Measurements from ENCODE around the gene WASHC4. TPM values are rescaled to one million over a fixed set of nuclear protein-coding genes. Genes with fewer than 3 reads are reported as not detected.
A peak's percentile ranks its signal among the peaks of the same experiment; 100 is the strongest.

WASHC4 gene
- total RNA-seq, 4 donors from 2014 or later = 18.0 to 70.3 (median 44.3) TPM

GRCh38 chr12:105084251-105085250 is 23.0 kb upstream of the WASHC4 start, which contains the start of gene ALDH1L2:
Gene ALDH1L2 (minus strand): TSS chr12:105084458. CDS start chr12:105084436, 22 bp downstream.
- Histone ChIP-seq H3K4me1 (peaks cover 0 to 15% (median 6%) of the 10 kb centered on the region in 4 donors), H3K4me3 (peak within 1 kb of the TSS; percentile 28 to 54 (median 46)), H3K9me3 (no peaks in the 10 kb centered on the region), H3K36me3 (no peaks in the 10 kb centered on the region), H3K27ac (peak within 1 kb of the TSS; percentile 48 to 74 (median 61)), H3K27me3 (peaks cover 7% of the 10 kb centered on the region)
- intact Hi-C loops (cut with DNase I; ENCODE audit: low total_unique reads) = no loop called here
- TF ChIP-seq POLR2AphosphoS5 (IDR thresholded peaks at IDR 0.05) = peak in 2 of 3 donors; percentile 17 to 24
- TF ChIP-seq POLR2A (IDR thresholded peaks at IDR 0.05) = no peak
- peak; percentile 78 for DNase-seq
- 51 to 100% methylated on average over 1 to 41 of the region's 75 CpGs for WGBS, 2 donors (ENCODE audit: low coverage in 1 of 2)
- in situ Hi-C loops (cut with MboI; ENCODE audit: low pct_ligation_motif_present in 1 of 4, low pct_unique_long_range_greater_than_20kb in 1 of 4, low sequenced_read_pairs in 3 of 4) = no loop called here

GRCh38 chr12:105085501-105085900 is 22.0 kb upstream of the WASHC4 start:
- WGBS, 2 donors (ENCODE audit: low coverage in 1 of 2) = 86 to 87% methylated on average over 6 of the region's 6 CpGs
- no peak for TF ChIP-seq CTCF (IDR thresholded peaks at IDR 0.05)
- TF ChIP-seq EP300 (IDR thresholded peaks at IDR 0.05; ENCODE audit: low read depth) = no peak
- TF ChIP-seq POLR2AphosphoS5 (IDR thresholded peaks at IDR 0.05) = no peak
- no peak for TF ChIP-seq POLR2A (IDR thresholded peaks at IDR 0.05)
- intact Hi-C loops (cut with DNase I; ENCODE audit: low total_unique reads) = no loop called here

GRCh38 chr12:105089817-105090216 is 17.7 kb upstream of the WASHC4 start:
- H3K27ac ChIP-seq = no peak overlapping the region
- in situ Hi-C loops (cut with MboI; ENCODE audit: low pct_ligation_motif_present in 1 of 4, low pct_unique_long_range_greater_than_20kb in 1 of 4, low sequenced_read_pairs in 3 of 4) = no loop called here
- peaks cover 6% of the 10 kb centered on the region for H3K27me3 ChIP-seq

More at GRCh38 chr12:105085501-105085900, 22.0 kb upstream of the WASHC4 start:
- DNase-seq = no peak
- Histone ChIP-seq H3K4me3 (no peak overlapping the region), H3K27me3 (peaks cover 7% of the 10 kb centered on the region), H3K4me1 (peaks cover 0 to 15% (median 6%) of the 10 kb centered on the region in 4 donors), H3K9me3 (no peaks in the 10 kb centered on the region), H3K36me3 (no peaks in the 10 kb centered on the region), H3K27ac (no peak overlapping the region)
- in situ Hi-C loops (cut with MboI; ENCODE audit: low pct_ligation_motif_present in 1 of 4, low pct_unique_long_range_greater_than_20kb in 1 of 4, low sequenced_read_pairs in 3 of 4) = no loop called here

GRCh38 chr12:105090361-105090760 is 17.2 kb upstream of the WASHC4 start:
- Histone ChIP-seq H3K4me3 (no peak overlapping the region), H3K4me1 (no peaks in the 10 kb centered on the region), H3K27ac (no peak overlapping the region), H3K36me3 (no peaks in the 10 kb centered on the region), H3K27me3 (peaks cover 6% of the 10 kb centered on the region), H3K9me3 (peaks cover 0 to 3% of the 10 kb centered on the region in 2 donors)
- in situ Hi-C loops (cut with MboI; ENCODE audit: low pct_ligation_motif_present in 1 of 4, low pct_unique_long_range_greater_than_20kb in 1 of 4, low sequenced_read_pairs in 3 of 4) = no loop called here
- DNase-seq = no peak
- WGBS, 2 donors (ENCODE audit: low coverage in 1 of 2) = 78 to 81% methylated on average over 3 to 6 of the region's 6 CpGs
- TF ChIP-seq EP300 (IDR thresholded peaks at IDR 0.05; ENCODE audit: low read depth) (no peak), CTCF (IDR thresholded peaks at IDR 0.05) (no peak), POLR2A (IDR thresholded peaks at IDR 0.05) (no peak), POLR2AphosphoS5 (IDR thresholded peaks at IDR 0.05) (no peak)
- intact Hi-C loops (cut with DNase I; ENCODE audit: low total_unique reads) = no loop called here

More at GRCh38 chr12:105089817-105090216, 17.7 kb upstream of the WASHC4 start:
- WGBS, 2 donors (ENCODE audit: low coverage in 1 of 2) = 89 to 100% methylated on average over 2 to 3 of the region's 3 CpGs
- H3K9me3 ChIP-seq = peaks cover 0 to 3% of the 10 kb centered on the region in 2 donors
- TF ChIP-seq POLR2AphosphoS5 (IDR thresholded peaks at IDR 0.05) (no peak), POLR2A (IDR thresholded peaks at IDR 0.05) (no peak), CTCF (IDR thresholded peaks at IDR 0.05) (no peak), EP300 (IDR thresholded peaks at IDR 0.05; ENCODE audit: low read depth) (no peak)
- peaks cover 0 to under 1% (median 0%) of the 10 kb centered on the region in 4 donors for H3K4me1 ChIP-seq
- intact Hi-C loops (cut with DNase I; ENCODE audit: low total_unique reads) = no loop called here
- DNase-seq = no peak
- no peaks in the 10 kb centered on the region for H3K36me3 ChIP-seq
- no peak overlapping the region for H3K4me3 ChIP-seq

All from transverse colon (tissue), 4 donors.